Measurements from ENCODE around the gene TMEM114. TPM values are rescaled to one million over a fixed set of nuclear protein-coding genes. Genes with fewer than 3 reads are reported as not detected.

TMEM114 gene
- total RNA-seq = not detected

DNA sequence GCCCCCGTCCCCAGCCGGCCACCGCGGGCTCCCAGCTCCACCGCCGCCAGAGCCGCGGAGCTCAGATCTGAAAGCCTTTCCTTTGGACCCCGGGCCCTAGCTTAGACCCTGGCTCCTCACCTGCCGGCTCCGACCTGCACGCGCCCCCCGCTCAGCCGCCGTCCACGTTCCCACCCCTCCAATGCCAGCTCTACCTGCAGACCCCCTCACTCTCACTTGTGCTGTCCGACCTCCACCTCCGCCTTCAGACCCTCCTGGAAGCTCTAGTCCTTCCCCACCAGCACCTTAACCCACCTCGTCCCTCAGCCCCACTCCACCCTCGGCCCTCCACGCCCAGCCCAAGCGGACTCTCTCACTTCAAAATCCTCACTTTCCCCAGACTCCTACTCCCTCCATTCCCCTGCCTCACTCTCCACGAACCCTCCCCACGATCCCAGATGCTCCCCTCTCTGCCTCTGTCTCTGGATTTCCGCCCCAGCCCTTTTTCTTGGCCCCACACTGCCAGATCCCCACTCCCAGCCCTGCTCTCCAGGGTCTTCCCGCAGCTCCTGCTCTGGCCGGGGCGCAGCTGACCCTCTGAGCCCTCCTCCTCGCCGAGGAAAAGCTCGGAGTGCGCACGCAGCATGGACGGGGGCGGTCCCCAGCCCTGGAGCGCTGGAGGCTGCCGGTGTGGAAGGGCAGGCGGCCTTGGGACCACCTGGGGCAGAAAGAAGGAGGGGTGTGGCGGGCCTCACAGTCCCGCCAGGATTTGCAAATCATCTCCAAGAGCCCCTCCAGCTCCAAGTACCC is at the start of gene TMEM114:
TMEM114 (minus strand) TSS at position 612 of the 789 bp plus-strand sequence. CDS start 673 bp downstream, outside the sequence.
- Histone ChIP-seq H3K4me1 (peaks cover 7 to 22% (median 7%) of the 10 kb centered on the region in 3 donors), H3K27ac (no peak within 1 kb of the TSS), H3K36me3 (no peaks in the 10 kb centered on the region), H3K9me3 (no peaks in the 10 kb centered on the region), H3K4me3 (peak within 1 kb of the TSS in 2 of 4 donors; percentile 22 to 46), H3K27me3 (peaks cover 13 to 78% (median 16%) of the 10 kb centered on the region in 4 donors)
- DNase-seq = no peak
- 2 to 8% methylated on average over 25 to 28 of the region's 41 CpGs for WGBS, 2 donors
- no peak for TF ChIP-seq POLR2A (IDR thresholded peaks at IDR 0.05)
- TF ChIP-seq, protein P1, sequence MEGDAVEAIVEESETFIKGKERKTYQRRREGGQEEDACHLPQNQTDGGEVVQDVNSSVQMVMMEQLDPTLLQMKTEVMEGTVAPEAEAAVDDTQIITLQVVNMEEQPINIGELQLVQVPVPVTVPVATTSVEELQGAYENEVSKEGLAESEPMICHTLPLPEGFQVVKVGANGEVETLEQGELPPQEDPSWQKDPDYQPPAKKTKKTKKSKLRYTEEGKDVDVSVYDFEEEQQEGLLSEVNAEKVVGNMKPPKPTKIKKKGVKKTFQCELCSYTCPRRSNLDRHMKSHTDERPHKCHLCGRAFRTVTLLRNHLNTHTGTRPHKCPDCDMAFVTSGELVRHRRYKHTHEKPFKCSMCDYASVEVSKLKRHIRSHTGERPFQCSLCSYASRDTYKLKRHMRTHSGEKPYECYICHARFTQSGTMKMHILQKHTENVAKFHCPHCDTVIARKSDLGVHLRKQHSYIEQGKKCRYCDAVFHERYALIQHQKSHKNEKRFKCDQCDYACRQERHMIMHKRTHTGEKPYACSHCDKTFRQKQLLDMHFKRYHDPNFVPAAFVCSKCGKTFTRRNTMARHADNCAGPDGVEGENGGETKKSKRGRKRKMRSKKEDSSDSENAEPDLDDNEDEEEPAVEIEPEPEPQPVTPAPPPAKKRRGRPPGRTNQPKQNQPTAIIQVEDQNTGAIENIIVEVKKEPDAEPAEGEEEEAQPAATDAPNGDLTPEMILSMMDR (IDR thresholded peaks at IDR 0.05) = no peak
- intact Hi-C loops (cut with DNase I) = no loop called here

DNA sequence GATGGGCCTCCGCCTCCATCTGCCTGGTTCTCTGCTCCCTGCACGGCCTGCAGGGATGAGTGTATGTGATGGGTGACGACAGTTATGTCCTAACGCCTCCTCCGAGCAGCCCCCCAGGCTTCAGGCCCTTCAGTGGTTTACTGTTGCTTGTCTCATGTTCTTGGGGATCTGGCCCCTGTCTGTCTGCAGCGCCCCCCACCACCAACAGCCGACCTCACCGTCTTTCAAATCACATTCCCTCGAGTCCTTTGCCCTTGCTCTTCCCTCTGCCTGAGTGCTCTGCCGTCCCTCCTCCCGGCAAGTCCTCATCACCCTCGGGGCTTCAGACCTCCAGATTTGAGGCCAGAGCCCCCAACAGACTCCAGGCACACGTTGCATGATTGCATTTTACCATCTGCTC is 49.4 kb upstream of the TMEM114 start:
- Histone ChIP-seq H3K36me3 (peaks cover 40 to 95% (median 62%) of the 10 kb centered on the region in 3 donors), H3K4me1 (no peaks in the 10 kb centered on the region), H3K27me3 (no peaks in the 10 kb centered on the region), H3K27ac (no peak overlapping the region), H3K9me3 (no peaks in the 10 kb centered on the region), H3K4me3 (no peak overlapping the region)
- no peak for TF ChIP-seq POLR2A (IDR thresholded peaks at IDR 0.05)
- TF ChIP-seq, protein P1 (IDR thresholded peaks at IDR 0.05) = no peak
- intact Hi-C loops (cut with DNase I) = no loop called here
- no peak for DNase-seq
- WGBS, 2 donors = 88 to 94% methylated on average over 9 to 11 of the region's 13 CpGs

DNA sequence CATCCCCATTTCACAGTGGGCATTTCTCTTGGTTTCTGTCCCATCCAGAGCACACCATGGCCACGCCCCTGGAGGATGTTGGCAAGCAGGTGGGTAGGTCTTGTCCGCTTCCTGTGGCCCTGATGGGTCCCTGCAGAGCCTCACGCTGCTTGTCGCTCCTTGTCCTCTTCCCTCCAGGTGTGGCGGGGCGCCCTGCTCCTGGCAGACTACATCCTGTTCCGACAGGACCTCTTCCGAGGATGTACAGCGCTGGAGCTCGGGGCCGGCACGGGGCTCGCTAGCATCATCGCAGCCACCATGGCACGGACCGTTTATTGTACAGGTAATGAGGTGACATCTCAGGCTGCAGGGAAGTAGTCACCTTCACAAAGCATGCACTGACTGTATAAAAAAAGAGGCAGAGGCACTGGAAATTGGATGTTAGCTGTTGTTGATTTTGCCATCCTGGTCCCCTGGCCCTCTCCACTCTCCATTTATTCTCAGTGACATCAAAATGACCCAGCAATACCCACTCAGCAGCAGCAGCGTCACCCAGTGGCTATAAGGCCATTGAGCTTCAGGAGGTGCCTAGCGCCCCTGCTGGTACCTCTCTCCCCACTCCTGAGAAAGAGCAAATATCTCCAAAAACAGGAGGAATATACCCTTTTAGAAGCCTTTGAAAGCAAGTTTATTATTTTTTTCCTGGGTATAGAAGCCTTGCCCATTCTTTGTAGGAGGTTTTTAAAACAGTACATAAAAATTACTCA is 44.9 kb upstream of the TMEM114 start:
- Histone ChIP-seq H3K27ac (no peak overlapping the region), H3K9me3 (no peaks in the 10 kb centered on the region), H3K4me3 (no peak overlapping the region), H3K36me3 (peaks cover 22 to 100% (median 44%) of the 10 kb centered on the region in 3 donors), H3K27me3 (no peaks in the 10 kb centered on the region), H3K4me1 (no peaks in the 10 kb centered on the region)
- DNase-seq = no peak
- TF ChIP-seq POLR2A (IDR thresholded peaks at IDR 0.05) = no peak
- TF ChIP-seq, protein P1 (IDR thresholded peaks at IDR 0.05) = peak in 1 of 6 experiments; percentile 32
- 82 to 91% methylated on average over 12 to 16 of the region's 18 CpGs for WGBS, 2 donors
- intact Hi-C loops (cut with DNase I) = no loop called here

DNA sequence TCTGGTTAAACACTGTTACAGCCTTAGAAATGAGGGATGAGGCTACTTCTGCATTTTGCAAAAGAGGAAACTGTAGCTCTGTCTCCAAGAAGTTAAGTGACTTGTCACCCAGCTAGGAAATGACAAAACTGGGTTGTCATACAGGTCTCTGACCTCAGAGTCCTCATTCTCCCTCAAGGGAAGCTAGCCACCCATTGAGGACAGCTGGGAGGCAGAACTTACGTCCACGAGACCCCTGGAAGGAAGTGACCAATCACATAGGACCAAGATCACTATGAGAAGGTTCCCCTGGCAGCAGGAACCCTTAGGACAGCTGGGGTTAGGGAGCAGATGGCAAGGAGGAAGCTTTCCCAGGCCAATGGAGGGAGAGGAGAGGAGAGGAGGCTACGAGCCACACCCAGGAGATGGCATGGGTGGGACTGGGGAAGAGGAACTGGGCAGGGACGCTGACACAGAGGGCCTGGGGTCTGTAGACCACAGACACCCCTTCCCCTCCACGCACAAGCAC is 42.4 kb upstream of the TMEM114 start:
- no peaks in the 10 kb centered on the region for H3K9me3 ChIP-seq
- peak overlapping the region in 2 of 4 donors; percentile 64 to 77 for H3K27ac ChIP-seq
- peaks cover 34 to 100% (median 43%) of the 10 kb centered on the region in 3 donors for H3K36me3 ChIP-seq
- H3K4me1 ChIP-seq = no peaks in the 10 kb centered on the region
- intact Hi-C loops (cut with DNase I) = no loop called here
- H3K4me3 ChIP-seq = no peak overlapping the region
- no peak for DNase-seq
- H3K27me3 ChIP-seq = no peaks in the 10 kb centered on the region
- peak in 1 of 4 donors; percentile 11 for TF ChIP-seq POLR2A (IDR thresholded peaks at IDR 0.05)
- TF ChIP-seq, protein P1 (IDR thresholded peaks at IDR 0.05) = no peak
- 86 to 92% methylated on average over 2 to 4 of the region's 5 CpGs for WGBS, 2 donors
